Choroid plexus epithelial cell (primary cell): ENCODE data around the gene ABHD16B.
"Not testable (repeated sequence)": the region's sequence is repeated elsewhere in the genome, so short reads cannot be mapped to it uniquely, and the experiment has no call there.

Experiments
- DNase-seq: peaks from one replicate; pipeline ENCODE4 v3.0.0-alpha.2; 2010; ENCODE audit warnings: low read depth
- H3K4me3 ChIP-seq: 2 replicates; pipeline ENCODE4 v1.5.1; 2011; ENCODE audit warnings: low read depth, mild to moderate bottlenecking, control low read depth, low read length, moderate library complexity
- TF ChIP-seq, protein P1 (sequence below): conservative IDR thresholded peaks from 2 replicates; pipeline ENCODE4 v1.5.1; 2011; ENCODE audit warnings: low read depth, mild to moderate bottlenecking, control low read depth, inconsistent platforms, low read length, moderate library complexity

The ABHD16B gene

DNA sequence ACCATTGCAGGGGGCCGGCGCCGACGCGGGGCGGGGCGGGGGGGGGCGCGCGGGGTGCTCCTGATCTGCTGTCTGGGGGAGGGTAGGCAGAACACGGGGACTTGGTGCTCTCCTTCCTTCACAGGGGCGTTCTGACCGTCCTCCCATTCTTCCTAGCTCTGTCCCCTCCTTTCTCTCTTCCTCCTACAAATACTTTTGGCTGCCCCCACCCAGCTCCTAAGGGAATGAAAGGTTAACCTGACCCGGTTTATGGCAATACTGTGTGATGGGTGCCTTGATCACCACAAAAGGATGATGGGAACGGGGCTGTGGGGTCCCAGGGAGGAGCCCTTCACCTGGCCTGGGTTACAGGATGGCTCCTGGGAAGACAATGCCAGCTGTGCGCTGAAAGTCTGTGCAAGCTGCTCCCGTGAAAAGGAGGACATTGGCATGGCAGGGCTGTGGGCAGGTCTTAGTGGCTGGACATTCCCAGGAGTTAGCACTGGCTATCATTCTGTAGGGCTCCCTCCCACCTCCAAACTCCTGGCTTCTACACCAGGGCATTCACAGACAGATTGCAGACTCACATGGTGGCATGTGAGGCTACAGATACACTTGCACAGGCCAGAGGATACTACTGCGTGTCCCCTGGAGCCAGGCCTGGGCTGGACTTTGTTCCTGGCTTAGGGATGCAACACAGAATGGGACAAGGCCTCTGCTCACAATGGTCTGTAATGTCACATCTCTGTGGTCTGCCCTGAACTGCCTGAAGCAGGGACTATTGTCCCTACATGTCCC, 1.9 kb downstream of the ABHD16B start:
- peak overlapping the region; percentile 95 for H3K4me3 ChIP-seq
- TF ChIP-seq, protein P1, sequence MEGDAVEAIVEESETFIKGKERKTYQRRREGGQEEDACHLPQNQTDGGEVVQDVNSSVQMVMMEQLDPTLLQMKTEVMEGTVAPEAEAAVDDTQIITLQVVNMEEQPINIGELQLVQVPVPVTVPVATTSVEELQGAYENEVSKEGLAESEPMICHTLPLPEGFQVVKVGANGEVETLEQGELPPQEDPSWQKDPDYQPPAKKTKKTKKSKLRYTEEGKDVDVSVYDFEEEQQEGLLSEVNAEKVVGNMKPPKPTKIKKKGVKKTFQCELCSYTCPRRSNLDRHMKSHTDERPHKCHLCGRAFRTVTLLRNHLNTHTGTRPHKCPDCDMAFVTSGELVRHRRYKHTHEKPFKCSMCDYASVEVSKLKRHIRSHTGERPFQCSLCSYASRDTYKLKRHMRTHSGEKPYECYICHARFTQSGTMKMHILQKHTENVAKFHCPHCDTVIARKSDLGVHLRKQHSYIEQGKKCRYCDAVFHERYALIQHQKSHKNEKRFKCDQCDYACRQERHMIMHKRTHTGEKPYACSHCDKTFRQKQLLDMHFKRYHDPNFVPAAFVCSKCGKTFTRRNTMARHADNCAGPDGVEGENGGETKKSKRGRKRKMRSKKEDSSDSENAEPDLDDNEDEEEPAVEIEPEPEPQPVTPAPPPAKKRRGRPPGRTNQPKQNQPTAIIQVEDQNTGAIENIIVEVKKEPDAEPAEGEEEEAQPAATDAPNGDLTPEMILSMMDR, result no peak
- DNase-seq, result no peak

DNA sequence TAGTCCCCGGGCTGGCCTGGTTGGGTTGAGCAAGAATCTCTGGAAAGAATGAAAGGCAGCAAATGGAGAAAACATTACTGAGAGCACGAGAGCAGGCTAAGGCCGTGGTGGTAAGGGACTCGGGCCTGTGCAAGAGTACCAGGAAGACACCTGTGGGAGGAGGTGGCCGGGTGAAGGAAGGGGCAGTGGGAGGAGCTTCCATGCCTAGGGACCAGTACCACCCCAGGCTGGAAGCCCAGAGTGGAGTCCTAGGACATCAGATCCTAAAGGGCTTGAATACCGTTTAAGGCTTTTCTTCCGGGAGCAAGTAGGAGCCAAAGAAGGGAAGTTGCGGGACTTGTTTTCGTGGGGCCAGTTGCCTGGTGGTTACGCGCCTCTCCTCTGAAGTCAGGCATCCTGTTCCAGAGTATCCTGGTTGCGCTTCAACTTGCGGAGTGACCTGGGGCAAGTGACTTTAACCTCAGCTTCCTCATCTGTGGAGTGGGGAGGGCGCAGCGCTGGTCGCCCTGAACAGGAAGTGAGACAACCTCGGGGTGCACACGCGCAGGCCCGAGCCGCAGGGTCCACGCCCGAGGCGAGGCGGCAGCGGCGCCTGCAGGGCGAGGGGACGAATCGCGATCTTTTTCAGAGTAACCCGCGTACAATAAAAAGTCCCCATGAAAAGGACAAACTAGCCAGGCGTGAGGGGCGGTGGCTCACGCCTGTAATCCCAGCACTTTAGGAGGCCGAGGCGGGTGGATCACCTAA, 2.7 kb downstream of the ABHD16B start:
- TF ChIP-seq, protein P1, result peak; percentile 71
- DNase-seq, result peak; percentile 85
- peak overlapping the region; percentile 95 for H3K4me3 ChIP-seq

DNA sequence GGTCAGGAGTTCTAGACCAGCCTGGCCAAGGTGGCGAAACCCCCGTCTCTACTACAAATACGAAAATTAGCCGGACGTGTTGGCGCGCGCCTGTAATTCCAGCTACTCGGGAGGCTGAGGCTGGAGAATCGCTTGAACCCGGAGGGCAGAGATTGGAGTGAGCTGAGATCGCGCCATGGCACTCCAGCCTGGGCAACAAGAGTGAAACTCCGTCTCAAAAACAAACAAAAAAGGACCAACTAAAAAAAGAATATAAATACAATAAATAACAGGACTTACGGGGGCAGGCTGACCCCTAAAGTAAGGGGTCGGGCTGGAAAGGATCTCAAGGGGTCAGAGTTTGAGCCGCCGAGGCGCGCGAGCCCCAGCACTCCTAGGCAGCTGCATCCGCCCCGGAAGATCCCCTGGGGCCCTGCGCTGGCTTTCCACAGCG, 3.3 kb downstream of the ABHD16B start:
- peak overlapping the region; percentile 95 for H3K4me3 ChIP-seq
- TF ChIP-seq, protein P1, result no peak
- no peak for DNase-seq

DNA sequence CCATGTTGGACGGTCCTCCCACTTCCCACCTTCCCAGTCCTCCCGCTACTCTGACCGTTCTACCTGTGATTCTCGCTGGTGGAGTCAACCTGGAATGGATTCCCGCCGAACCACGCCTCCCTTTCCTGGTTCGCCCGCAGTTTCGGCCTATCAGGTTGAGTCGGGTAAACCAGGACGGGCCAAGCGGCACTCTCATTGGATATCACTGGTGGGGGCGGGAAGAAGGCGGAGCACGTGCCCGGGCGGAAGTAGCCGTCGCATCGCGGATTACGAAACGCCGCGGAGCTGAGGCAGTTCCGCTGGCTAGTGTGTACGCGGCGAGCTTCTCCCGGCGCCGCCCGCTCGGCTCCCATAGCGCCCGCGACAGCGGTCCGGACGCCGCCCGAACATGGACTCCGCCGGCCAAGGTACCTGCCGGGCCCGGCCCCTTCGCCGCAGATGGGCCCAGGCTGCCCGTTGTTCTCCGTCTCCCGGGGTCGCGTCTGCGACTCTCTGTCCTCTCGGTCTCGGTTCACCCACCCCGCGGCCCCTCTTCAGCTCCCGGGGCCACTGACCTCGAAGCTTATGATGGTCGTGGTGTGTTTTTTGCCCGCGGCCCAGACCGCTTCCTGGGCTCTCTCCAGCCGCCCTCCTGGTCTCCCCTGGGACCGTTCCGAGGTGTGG, 3.8 kb downstream of the ABHD16B start, which contains the start of gene TPD52L2:
TPD52L2 (plus strand) TSS at position 293 of the 663 bp plus-strand sequence; CDS start at position 389, 96 bp downstream.
- TF ChIP-seq, protein P1, result no peak
- peak; percentile 99 for DNase-seq

DNA sequence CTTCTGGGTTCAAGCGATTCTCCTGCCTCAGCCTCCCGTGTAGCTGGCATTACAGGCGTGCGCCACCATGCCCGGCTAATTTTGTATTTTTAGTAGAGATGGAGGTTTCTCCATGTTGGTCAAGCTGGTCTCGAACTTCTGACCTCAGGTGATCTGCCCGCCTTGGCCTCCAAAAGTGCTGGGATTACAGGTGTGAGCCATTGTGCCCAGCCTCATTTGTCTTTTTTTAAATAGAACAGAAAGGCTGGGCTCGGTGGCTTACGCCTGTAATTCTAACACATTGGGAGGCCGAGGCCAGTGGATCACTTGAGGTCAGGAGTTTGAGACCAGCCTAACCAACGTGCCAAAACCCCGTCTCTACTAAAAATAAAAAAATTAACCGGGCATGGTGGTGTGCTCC, 5.7 kb downstream of the ABHD16B start:
- not testable (repeated sequence) for H3K4me3 ChIP-seq, DNase-seq

More for the DNA sequence above, 3.8 kb downstream of the ABHD16B start, which contains the start of gene TPD52L2:
- H3K4me3 ChIP-seq, result peak within 1 kb of the TSS; percentile 95

DNA sequence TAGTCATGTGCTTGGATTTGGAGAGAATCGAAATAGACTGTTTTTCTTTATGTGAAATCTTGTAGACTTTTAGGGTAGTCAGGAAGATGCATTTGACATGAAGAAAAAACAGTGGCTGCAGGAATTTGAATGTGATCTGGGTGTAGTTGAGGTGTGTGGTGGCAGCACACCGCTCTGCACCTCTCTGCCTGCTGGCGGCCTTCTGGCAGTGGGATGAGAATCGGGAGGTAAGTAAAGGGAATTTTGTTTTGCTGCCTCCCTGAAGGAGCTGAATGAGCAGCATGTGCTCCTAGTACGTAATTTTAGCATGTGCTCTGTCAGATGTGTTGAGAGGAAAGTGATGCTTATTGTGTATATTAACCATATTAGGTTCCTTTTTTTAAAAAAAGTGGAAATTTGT, 7.0 kb downstream of the ABHD16B start:
- TF ChIP-seq, protein P1, result no peak
- DNase-seq, result no peak
- no peak overlapping the region for H3K4me3 ChIP-seq

DNA sequence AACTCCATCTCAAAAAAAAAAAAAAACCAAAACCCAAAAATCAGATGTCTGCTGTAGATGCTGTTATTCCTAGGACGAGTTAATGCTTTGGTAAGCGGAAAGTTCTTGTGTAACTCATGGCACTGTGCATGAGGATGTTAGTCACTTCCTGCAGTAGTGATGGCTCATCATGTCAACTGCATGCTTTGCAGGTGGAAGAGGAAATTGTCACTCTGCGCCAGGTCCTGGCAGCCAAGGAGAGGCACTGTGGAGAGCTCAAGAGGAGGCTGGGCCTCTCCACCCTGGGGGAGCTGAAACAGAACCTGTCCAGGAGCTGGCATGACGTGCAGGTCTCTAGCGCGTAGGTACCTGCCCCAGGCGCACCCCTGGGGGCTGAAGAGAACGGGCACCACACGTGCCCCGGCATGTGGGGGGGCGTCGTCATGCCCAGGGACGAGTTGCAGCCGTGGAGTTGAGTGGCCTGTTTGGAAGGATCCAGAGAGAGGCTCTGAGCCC, 12.2 kb downstream of the ABHD16B start:
- peak; percentile 93 for DNase-seq
- TF ChIP-seq, protein P1, result no peak
- H3K4me3 ChIP-seq, result no peak overlapping the region

DNA sequence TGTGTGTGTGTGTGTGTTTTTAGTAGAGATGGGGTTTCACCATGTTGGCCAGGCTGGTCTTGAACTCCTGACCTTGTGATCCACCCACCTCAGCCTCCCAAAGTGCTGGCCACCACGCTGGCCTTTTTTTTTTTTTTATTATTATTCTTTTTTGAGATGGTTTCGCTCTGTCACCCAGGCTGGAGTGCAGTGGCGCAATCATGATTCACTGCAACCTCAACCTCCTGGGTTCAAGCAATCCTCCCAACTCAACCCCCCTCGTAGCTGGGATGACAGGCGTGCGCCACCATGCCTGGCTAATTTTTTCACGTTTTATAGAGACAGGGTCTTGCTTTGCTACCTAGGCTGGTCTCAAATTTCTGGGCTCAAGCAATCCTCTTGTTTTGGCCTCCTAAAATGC, 12.9 kb downstream of the ABHD16B start:
- peak; percentile 39 for DNase-seq
- H3K4me3 ChIP-seq, result not testable (repeated sequence)
